Effector CD8-positive, alpha-beta T cell (primary cell): ENCODE data around the gene CAMSAP3.

ENCODE experiments used
- DNase-seq: peaks from one replicate; lab custom pipeline; 2025; lab: John Stamatoyannopoulos, UW

CAMSAP3 gene

GRCh38 chr19:7652061-7652641, 56.5 kb downstream of the CAMSAP3 start:
- peak; percentile 86 for DNase-seq

- DNase-seq, result no peak
Observed at GRCh38 chr19:7654401-7654800, 58.7 kb downstream of the CAMSAP3 start.

DNA sequence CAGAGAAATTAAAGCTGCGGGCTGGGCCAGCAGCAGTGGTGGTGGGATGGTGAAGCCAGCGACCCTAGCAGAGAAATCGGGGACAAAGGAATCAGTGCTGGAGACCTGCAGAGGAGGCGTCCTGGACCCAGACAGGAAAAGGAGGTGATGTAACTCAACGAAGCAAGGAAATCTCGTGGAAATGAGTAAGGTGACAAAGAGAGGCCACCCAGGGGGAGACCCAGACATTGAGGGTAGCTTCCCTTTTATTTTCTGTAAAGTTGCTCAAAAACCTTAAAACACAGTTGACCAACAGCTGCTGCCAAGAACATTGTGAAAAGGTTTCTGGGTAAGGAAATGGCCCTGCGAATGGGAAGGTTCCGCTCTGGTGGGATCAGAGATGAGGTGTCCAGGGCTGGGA, 59.9 kb downstream of the CAMSAP3 start:
- DNase-seq, result no peak

GRCh38 chr19:7657131-7657751, 61.6 kb downstream of the CAMSAP3 start:
- DNase-seq, result no peak

DNA sequence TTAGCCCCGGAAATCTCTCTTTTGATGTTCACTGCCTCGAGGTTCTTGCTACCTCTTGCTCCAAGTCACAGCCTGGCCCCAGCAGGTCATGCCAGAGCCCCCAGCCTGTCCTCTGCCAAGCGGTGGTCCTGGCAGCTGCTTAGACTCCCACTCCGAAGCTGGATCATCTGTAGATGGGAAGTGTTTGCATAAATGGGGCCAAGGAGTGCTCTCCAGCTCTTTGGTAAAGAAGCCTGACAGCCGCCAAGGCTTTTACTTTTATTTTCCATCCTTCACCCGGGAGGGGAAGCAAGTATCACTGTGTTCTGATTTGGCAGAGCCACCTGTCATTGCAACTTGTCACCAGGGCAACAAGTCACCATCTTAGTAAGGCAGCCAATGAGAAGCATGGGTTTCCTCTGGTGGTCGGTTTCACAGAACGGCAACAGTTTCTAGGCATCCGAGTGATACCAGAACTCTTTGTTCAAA, 62.6 kb downstream of the CAMSAP3 start:
- DNase-seq, result no peak

DNA sequence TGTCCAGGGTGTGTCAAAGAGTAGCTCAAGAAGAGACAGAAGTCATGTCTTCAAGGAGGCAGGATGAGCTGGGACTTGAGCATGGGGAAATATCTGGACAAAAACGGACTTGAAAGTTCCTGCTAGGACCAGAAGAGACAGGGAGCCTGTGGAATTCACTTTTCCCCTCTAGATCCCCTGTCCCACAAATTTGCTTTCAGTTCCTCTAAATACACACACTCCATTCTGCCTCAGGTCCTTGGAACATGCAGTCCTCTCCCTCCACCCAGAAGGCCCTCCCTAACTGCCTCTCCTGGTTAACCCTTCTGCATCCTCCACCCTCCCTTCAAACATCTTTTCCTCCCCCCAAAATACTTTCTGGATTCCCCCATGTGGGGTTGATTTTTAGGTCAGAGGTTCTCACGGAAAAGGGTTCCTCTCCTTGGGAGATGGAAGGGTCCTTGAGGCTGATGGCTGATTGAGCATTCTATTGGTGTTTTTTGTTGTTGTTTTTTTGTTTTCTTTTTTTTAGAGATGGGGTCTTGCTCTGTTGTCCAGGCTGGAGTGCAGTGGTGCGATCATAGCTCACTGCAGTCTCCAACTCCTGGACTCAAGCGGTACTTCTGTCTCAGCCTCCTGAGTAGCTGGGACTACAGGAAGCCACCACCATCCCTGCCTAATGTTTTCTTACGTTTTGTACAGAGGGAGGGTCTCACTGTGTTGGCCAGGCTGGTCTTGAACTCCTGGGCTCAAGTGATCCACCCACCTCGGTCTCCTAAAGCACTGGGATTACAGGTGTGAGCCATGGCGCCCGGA, 66.3 kb downstream of the CAMSAP3 start:
- DNase-seq, result no peak

GRCh38 chr19:7662657-7663056, 67.0 kb downstream of the CAMSAP3 start:
- DNase-seq, result no peak

DNA sequence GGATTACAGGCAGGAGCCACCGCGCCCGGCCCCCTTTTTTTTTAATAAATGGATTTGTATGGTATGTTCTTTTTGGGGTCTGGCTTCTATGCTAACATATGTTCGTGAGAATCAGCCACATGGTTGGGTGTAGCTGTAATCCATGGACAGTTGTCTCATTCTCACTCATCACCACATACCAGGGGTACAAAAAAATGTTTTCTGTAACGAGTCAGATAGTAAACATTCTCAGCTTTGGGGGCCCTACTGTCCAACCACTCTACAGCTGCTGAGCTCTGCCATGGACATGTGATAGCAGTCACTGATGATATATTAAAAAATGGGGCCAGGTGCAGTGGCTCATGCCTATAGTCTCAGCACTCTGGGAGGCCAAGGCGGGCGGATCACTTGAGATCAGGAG, 68.0 kb downstream of the CAMSAP3 start:
- DNase-seq, result no peak

- DNase-seq, result no peak
Observed at GRCh38 chr19:7665076-7665475, 69.4 kb downstream of the CAMSAP3 start.
